HG03095 (cell line): ENCODE results near the gene C13orf46.
"Not testable (repeated sequence)": the region's sequence is repeated elsewhere in the genome, so short reads cannot be mapped to it uniquely, and the experiment has no call there.

ENCODE experiments used
- ATAC-seq: cut with Tn5 transposase; IDR thresholded peaks from one replicate; pipeline ENCODE4 v1.9.1; 2021; ENCODE audit warnings: moderate library complexity; ENCODE audit not compliant: unreplicated experiment

Gene C13orf46

GRCh38 chr13:113914333-113915011 is 59.4 kb downstream of the C13orf46 start:
- no peak for ATAC-seq

GRCh38 chr13:113913838-113914237 is 60.0 kb downstream of the C13orf46 start:
- not testable (repeated sequence) for ATAC-seq

GRCh38 chr13:113913408-113913807 is 60.5 kb downstream of the C13orf46 start:
- ATAC-seq = not testable (repeated sequence)

- ATAC-seq = no peak
Observed at GRCh38 chr13:113912596-113912995, 61.3 kb downstream of the C13orf46 start.

GRCh38 chr13:113907635-113908617 is 66.0 kb downstream of the C13orf46 start:
- no peak for ATAC-seq

- ATAC-seq = no peak
Observed at GRCh38 chr13:113906571-113906970, 67.3 kb downstream of the C13orf46 start.

GRCh38 chr13:113905942-113906341 is 67.9 kb downstream of the C13orf46 start:
- no peak for ATAC-seq

GRCh38 chr13:113905018-113905417 is 68.9 kb downstream of the C13orf46 start:
- no peak for ATAC-seq

- no peak for ATAC-seq
Observed at GRCh38 chr13:113904411-113904810, 69.5 kb downstream of the C13orf46 start.

GRCh38 chr13:113903912-113904311 is 70.0 kb downstream of the C13orf46 start:
- ATAC-seq = no peak
